GM19193 (cell line): Measurements from ENCODE around the gene GUCY1A1.

ENCODE experiments used
- POLR2A ChIP-seq: IDR thresholded peaks from 4 replicates; pipeline ENCODE4 v1.6.1; 2011; ENCODE audit not compliant: insufficient read depth, insufficient read length; ENCODE audit errors: extremely low read depth

The GUCY1A1 gene

GRCh38 chr4:155735496-155735895, 68.8 kb downstream of the GUCY1A1 start:
- no peak for TF ChIP-seq POLR2A

GRCh38 chr4:155738548-155738947, 71.9 kb downstream of the GUCY1A1 start:
- TF ChIP-seq POLR2A, result no peak

GRCh38 chr4:155741546-155741945, 74.9 kb downstream of the GUCY1A1 start:
- TF ChIP-seq POLR2A, result no peak

GRCh38 chr4:155742310-155743015, 75.8 kb downstream of the GUCY1A1 start:
- no peak for TF ChIP-seq POLR2A

- no peak for TF ChIP-seq POLR2A
Measured at GRCh38 chr4:155745984-155746383, 79.3 kb downstream of the GUCY1A1 start.

GRCh38 chr4:155748039-155748438, 81.4 kb downstream of the GUCY1A1 start:
- TF ChIP-seq POLR2A, result no peak

GRCh38 chr4:155749041-155749440, 82.4 kb downstream of the GUCY1A1 start:
- TF ChIP-seq POLR2A, result no peak

- no peak for TF ChIP-seq POLR2A
Measured at GRCh38 chr4:155751569-155751968, 84.9 kb downstream of the GUCY1A1 start.

GRCh38 chr4:155757745-155758265, 91.2 kb downstream of the GUCY1A1 start:
- no peak for TF ChIP-seq POLR2A

- TF ChIP-seq POLR2A, result peak; percentile 48
Measured at GRCh38 chr4:155758481-155759371, 92.1 kb downstream of the GUCY1A1 start, which contains the start of gene GUCY1B1. GUCY1B1 (plus strand) TSS chr4:155759021; CDS start chr4:155759141, 120 bp downstream.

- TF ChIP-seq POLR2A, result no peak
Measured at GRCh38 chr4:155759372-155760252, 93.0 kb downstream of the GUCY1A1 start.

GRCh38 chr4:155761047-155761446, 94.4 kb downstream of the GUCY1A1 start:
- no peak for TF ChIP-seq POLR2A

GRCh38 chr4:155761916-155762315, 95.3 kb downstream of the GUCY1A1 start:
- no peak for TF ChIP-seq POLR2A

GRCh38 chr4:155762334-155762733, 95.7 kb downstream of the GUCY1A1 start:
- no peak for TF ChIP-seq POLR2A
